Measurements from ENCODE around the gene LYST. TPM values are rescaled to one million over a fixed set of nuclear protein-coding genes. Genes with fewer than 3 reads are reported as not detected.

The LYST gene
- total RNA-seq, 1 experiment from 2014 or later, result 23.9 TPM

DNA sequence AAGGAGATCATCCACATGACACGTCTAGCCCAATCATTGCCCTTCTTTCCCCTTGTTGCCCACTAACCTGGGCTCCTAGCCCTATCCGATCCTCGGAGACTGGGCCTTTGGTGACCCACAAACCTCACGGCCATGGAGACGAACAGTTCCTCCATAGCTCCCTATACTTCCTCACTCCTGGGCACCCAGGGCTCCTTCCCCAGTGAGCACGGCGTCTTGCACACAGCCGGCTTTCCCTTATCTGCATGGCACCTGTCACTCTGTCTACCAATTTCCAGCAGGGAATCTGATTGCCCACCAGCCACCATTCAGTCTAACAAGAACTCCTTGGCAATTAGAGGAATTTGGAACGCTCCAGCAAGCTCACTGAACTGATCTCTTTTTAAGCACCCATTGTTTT is 220.2 kb downstream of the LYST start:
- intact Hi-C loops (cut with micrococcal nuclease), result no loop called here
- ChIA-PET POLR2A (interaction anchor here (0.5 to 2.1 kb wide), 3 partner anchors 9 to 172 kb away, joined by 4 to 7 read pairs (median 4); no protein-coding TSS in a partner anchor), CTCF (interaction anchor here (0.6 to 1.1 kb wide), 5 partner anchors 35 to 186 kb away, joined by 3 to 6 read pairs (median 4); no protein-coding TSS in a partner anchor)
- H3K4me1 Mint-ChIP-seq (ENCODE audit: insufficient read depth, unreplicated experiment), result peaks cover 18% of the 10 kb centered on the region
- no peaks in the 10 kb centered on the region for H3K36me3 Mint-ChIP-seq (ENCODE audit: insufficient read depth, unreplicated experiment)
- TF ChIP-seq CTCF (IDR thresholded peaks at IDR 0.05; ENCODE audit: unreplicated experiment), result no peak
- H3K27me3 Mint-ChIP-seq (ENCODE audit: insufficient read depth, unreplicated experiment), result no peaks in the 10 kb centered on the region
- no TSS peak for BruUV-seq (replicated peaks)
- DNase-seq (ENCODE audit: unreplicated experiment), result no peak
- no peak overlapping the region for H3K4me3 Mint-ChIP-seq (ENCODE audit: unreplicated experiment)
- H3K27ac Mint-ChIP-seq (ENCODE audit: low read depth, unreplicated experiment), result no peak overlapping the region
- no peaks in the 10 kb centered on the region for H3K9me3 Mint-ChIP-seq (ENCODE audit: unreplicated experiment)

DNA sequence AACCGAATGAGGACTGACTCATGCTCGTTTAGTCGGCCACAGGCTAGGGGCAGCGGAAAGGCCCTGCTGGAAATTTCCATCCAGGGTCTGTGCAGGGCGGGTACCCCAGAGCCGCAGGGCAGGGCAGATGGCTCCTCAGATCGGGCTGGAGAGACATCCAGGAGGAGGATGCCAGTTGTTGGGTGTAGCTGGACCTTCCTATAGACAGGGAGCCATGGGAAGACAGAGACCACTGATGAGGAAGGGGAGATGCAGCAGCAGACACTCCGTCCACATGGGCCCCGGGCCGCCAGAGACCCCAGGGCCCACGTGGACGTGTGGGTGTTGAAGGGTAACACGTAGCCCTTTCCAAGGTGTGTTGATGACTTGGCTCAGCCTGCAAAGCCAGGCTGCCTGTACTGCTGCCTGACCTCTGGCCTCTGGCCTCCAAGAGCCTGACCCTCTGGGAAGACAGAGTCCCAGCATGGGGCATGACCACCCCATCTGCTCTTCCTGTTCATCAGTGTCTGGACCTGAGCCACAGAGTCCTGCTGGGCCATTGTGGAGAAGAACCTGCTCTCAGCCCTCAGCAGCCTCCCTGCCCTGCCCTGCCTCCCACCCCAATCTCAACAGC is 221.9 kb downstream of the LYST start:
- CTCF ChIA-PET, result interaction anchor here (0.6 to 1.2 kb wide), 3 partner anchors 12 to 1641 kb away, joined by 3 to 4 read pairs (median 3); no protein-coding TSS in a partner anchor
- no peak overlapping the region for H3K4me3 Mint-ChIP-seq (ENCODE audit: unreplicated experiment)
- H3K27ac Mint-ChIP-seq (ENCODE audit: low read depth, unreplicated experiment), result no peak overlapping the region
- H3K4me1 Mint-ChIP-seq (ENCODE audit: insufficient read depth, unreplicated experiment), result peaks cover 18% of the 10 kb centered on the region
- no peak for DNase-seq (ENCODE audit: unreplicated experiment)
- H3K9me3 Mint-ChIP-seq (ENCODE audit: unreplicated experiment), result no peaks in the 10 kb centered on the region
- POLR2A ChIA-PET, result interaction anchor here (0.6 kb wide), 1 partner anchor 57 kb away, joined by 3 read pairs; no protein-coding TSS in a partner anchor
- no peaks in the 10 kb centered on the region for H3K27me3 Mint-ChIP-seq (ENCODE audit: insufficient read depth, unreplicated experiment)
- intact Hi-C loops (cut with micrococcal nuclease), result no loop called here
- TF ChIP-seq CTCF (IDR thresholded peaks at IDR 0.05; ENCODE audit: unreplicated experiment), result no peak
- BruUV-seq (replicated peaks), result no TSS peak
- H3K36me3 Mint-ChIP-seq (ENCODE audit: insufficient read depth, unreplicated experiment), result no peaks in the 10 kb centered on the region

DNA sequence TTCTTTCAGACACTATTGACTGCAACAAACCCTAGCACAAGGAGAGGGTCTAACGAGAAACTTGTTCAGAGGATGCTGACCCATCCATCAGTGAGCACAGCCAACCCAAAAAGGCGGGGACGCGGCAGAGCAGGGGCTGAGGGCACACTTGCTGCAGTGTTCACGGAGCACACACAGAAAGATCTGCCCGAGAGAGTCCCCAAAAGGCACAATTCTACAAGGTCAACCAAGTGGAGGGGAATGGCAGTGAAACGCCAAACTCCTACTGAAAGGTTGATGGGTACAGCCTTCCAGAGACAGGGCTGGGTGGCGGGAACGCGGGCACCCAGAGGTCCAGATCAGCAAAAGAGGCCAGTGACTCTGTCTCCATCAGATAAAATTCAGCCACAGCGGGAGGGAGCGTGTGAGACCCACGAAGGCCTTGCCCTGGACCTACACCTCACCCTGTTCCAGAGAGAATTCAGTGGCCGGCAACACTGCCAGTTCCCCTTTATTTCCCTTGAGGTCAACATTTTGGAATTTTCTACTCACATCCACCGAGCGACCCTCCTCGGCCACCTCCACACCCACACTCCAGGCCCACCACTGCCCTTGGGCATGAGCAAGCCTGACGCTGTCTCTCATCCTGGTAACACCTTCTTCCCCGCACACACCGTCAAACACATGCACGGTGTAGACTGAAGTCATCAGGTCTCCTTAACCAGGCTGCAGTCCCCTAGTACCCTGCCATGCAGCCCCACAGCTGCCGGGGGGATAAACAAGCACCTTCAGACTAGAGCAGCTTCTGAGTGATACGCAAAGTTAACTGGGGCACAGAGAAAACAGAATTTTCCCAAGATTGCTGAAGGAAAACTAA is 222.6 kb downstream of the LYST start:
- intact Hi-C loops (cut with micrococcal nuclease), result no loop called here
- ChIA-PET POLR2A (no interaction called here), CTCF (interaction anchor here (1.2 kb wide), 1 partner anchor 11 kb away, joined by 4 read pairs; no protein-coding TSS in a partner anchor)
- Mint-ChIP-seq H3K36me3 (ENCODE audit: insufficient read depth, unreplicated experiment) (no peaks in the 10 kb centered on the region), H3K4me1 (ENCODE audit: insufficient read depth, unreplicated experiment) (peaks cover 18% of the 10 kb centered on the region), H3K27me3 (ENCODE audit: insufficient read depth, unreplicated experiment) (no peaks in the 10 kb centered on the region), H3K9me3 (ENCODE audit: unreplicated experiment) (no peaks in the 10 kb centered on the region), H3K27ac (ENCODE audit: low read depth, unreplicated experiment) (no peak overlapping the region), H3K4me3 (ENCODE audit: unreplicated experiment) (no peak overlapping the region)
- TF ChIP-seq CTCF (IDR thresholded peaks at IDR 0.05; ENCODE audit: unreplicated experiment), result no peak
- no peak for DNase-seq (ENCODE audit: unreplicated experiment)
- no TSS peak for BruUV-seq (replicated peaks)

DNA sequence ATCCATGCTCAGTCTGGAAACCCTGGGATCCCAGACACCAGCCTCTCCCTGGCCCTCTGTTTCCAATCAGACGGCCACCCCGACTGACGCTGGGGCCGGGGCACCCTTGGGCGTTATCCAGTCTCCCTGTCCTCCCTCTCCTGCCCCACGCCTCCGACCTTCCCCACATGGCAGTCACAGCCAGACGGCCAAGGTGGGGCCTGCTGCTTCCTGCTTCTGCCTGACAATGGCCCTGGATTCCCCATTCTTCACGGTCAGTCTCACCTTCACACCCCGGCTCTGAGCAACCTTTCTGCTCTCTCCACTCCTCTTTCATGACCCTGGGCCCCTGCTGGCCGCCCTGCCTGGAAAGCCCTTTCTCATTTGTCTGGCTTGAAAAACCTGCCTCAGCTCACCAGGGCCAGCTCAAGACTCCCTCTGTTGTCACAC is 223.7 kb downstream of the LYST start:
- Mint-ChIP-seq H3K4me1 (ENCODE audit: insufficient read depth, unreplicated experiment) (peaks cover 18% of the 10 kb centered on the region), H3K27me3 (ENCODE audit: insufficient read depth, unreplicated experiment) (no peaks in the 10 kb centered on the region), H3K36me3 (ENCODE audit: insufficient read depth, unreplicated experiment) (no peaks in the 10 kb centered on the region), H3K27ac (ENCODE audit: low read depth, unreplicated experiment) (no peak overlapping the region), H3K9me3 (ENCODE audit: unreplicated experiment) (no peaks in the 10 kb centered on the region), H3K4me3 (ENCODE audit: unreplicated experiment) (peak overlapping the region; percentile 3)
- no TSS peak for BruUV-seq (replicated peaks)
- no peak for TF ChIP-seq CTCF (IDR thresholded peaks at IDR 0.05; ENCODE audit: unreplicated experiment)
- POLR2A ChIA-PET, result no interaction called here
- intact Hi-C loops (cut with micrococcal nuclease), result no loop called here
- no peak for DNase-seq (ENCODE audit: unreplicated experiment)
- CTCF ChIA-PET, result interaction anchor here (0.7 to 1.0 kb wide), 2 partner anchors 38 to 138 kb away, joined by 3 read pairs; no protein-coding TSS in a partner anchor
